ENCODE measurements around the gene TANGO2.

Gene TANGO2

GRCh38 chr22:20012741-20013331 is 8.1 kb upstream of the TANGO2 start:
- H3K9me3 Mint-ChIP-seq = no peaks in the 10 kb centered on the region
- H3K27ac Mint-ChIP-seq = no peak overlapping the region
- no peak for ATAC-seq
- H3K4me1 Mint-ChIP-seq = peaks cover 8% of the 10 kb centered on the region
- H3K27me3 Mint-ChIP-seq = peaks cover 22% of the 10 kb centered on the region
- DNase-seq = no peak
- no peak overlapping the region for H3K4me3 Mint-ChIP-seq

- H3K9me3 Mint-ChIP-seq = no peaks in the 10 kb centered on the region
- peaks cover 8% of the 10 kb centered on the region for H3K4me1 Mint-ChIP-seq
- no peak for ATAC-seq
- DNase-seq = peak; percentile 51 to 57
- H3K27me3 Mint-ChIP-seq = peaks cover 28% of the 10 kb centered on the region
- no peak overlapping the region for H3K27ac Mint-ChIP-seq
- H3K4me3 Mint-ChIP-seq = no peak overlapping the region
Measured at GRCh38 chr22:20013382-20013871, 7.5 kb upstream of the TANGO2 start.

GRCh38 chr22:20014526-20015186 is 6.3 kb upstream of the TANGO2 start:
- ATAC-seq (no peak), DNase-seq (no peak)
- Mint-ChIP-seq H3K4me3 (no peak overlapping the region), H3K27me3 (peaks cover 36% of the 10 kb centered on the region), H3K9me3 (no peaks in the 10 kb centered on the region), H3K4me1 (peaks cover 8% of the 10 kb centered on the region), H3K27ac (no peak overlapping the region)

DNA sequence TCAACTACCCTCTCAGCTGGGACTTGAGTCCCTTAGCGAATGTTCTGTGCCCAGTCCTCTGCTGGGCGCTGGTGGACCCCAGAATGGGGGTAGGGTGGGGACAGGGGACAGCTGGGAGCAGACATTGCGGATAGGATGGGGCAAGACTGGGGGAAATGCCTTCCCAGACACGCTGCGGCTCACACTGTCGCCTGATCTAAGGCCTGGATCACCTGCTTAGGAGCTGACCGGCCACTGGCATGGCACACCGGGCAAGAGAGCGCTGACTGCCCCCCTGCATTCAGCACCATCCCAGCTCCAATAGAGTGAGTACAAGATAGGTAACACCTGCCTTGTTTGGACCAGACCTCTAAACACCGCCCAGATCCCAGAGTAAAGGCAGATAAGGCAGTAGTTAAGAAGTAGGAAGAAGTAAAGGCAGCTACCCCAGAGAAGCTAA is 5.7 kb upstream of the TANGO2 start:
- Mint-ChIP-seq H3K27ac (no peak overlapping the region), H3K4me1 (peaks cover 12% of the 10 kb centered on the region), H3K4me3 (peak overlapping the region; percentile 33 to 61), H3K27me3 (peaks cover 36% of the 10 kb centered on the region), H3K9me3 (no peaks in the 10 kb centered on the region)
- no peak for DNase-seq
- ATAC-seq = no peak

DNA sequence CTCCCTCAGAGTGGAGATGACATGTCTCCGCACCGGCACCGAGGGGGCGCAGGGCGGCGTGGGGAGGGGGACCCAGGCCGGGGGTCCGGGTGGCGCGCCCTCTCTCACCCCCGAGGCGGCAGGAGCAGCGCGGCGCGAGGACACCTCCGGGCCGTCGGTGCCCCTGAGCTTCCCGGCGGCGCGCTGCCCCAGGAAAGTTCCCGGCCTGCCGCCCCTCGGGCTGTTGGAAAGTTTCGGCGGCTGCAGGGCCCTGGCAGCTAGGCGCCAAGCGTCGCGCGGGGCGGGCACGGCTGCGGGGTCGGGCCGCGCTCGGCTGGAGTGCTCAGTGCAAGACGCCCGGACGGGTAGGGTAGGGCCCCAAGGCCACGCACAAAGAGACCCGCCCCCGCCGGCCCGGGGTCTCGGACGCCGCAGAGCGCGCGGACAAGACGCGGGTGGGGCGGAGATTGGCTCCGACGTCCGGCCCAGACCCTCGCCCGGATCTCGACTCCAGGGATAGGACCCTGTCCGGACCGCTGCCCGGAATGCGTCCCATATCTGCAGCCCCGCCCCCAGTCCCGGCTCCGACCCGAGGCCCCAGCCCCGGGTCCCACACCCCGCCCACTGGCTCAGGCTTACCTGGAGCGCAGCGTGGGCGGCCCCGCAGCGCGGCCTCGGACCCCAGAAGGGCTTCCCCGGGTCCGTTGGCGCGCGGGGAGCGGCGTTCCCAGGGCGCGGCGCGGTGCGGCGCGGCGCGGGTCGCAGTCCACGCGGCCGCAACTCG is 4.8 kb upstream of the TANGO2 start:
- H3K27me3 Mint-ChIP-seq = peaks cover 36% of the 10 kb centered on the region
- no peak overlapping the region for H3K27ac Mint-ChIP-seq
- ATAC-seq (no peak), DNase-seq (peak; percentile 29 to 35)
- H3K4me1 Mint-ChIP-seq = peaks cover 18% of the 10 kb centered on the region
- H3K4me3 Mint-ChIP-seq = peak overlapping the region in 1 of 2 donors; percentile 29
- H3K9me3 Mint-ChIP-seq = no peaks in the 10 kb centered on the region

DNA sequence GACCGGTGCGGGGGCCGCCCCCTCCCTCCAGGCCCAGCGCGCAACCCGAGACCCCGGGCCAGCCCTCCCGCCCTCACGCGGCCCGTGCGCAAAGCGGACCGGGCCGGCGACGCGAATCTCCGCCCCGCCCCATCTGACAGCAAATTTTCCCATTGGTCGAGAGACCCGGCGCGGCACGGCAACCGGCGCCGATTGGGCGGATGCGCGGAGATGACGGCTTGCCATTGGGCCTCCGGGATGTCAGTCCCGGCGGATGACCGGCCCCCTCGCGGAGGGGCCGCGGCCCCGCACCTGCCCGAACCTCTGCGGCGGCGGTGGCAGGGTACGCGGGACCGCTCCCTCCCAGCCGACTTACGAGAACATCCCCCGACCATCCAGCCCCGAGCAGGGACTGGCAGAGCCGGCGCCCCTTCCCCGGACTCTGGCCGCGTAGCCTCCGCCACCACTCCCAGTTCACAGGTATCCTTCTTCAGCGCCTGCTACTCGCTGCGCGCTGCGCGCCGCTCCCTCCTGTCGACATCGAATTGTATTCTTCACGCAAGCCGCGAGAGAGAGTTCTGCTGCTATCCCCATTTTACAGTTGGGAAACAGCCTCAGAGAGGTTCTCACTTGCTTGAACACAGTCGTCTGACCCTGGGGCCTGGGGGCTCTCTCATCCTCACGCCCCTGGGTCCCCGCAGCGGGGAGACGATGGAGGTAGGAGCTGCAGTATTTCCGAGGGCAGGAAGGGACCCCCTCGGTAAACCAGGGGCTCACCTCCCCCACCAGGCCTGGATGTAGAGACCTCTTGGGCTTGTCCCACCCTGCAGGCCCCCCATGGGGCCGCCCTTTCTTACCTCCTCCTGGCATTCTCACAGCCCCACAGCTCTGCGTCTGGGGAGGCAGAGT is 3.9 kb upstream of the TANGO2 start, which contains the start of gene ARVCF:
ARVCF (minus strand) TSS at position 90 of the 888 bp plus-strand sequence. CDS start 26,029 bp downstream, outside the sequence.
- Mint-ChIP-seq H3K4me1 (peaks cover 26% of the 10 kb centered on the region), H3K4me3 (peak within 1 kb of the TSS; percentile 90 to 91), H3K27me3 (peaks cover 36% of the 10 kb centered on the region), H3K27ac (peak within 1 kb of the TSS in 1 of 2 donors; percentile 44), H3K9me3 (no peaks in the 10 kb centered on the region)
- peak; percentile 93 for DNase-seq
- peak; percentile 63 for ATAC-seq

- ATAC-seq (no peak), DNase-seq (no peak)
- H3K4me1 Mint-ChIP-seq = peaks cover 32% of the 10 kb centered on the region
- H3K9me3 Mint-ChIP-seq = no peaks in the 10 kb centered on the region
- H3K27me3 Mint-ChIP-seq = peaks cover 36% of the 10 kb centered on the region
- H3K27ac Mint-ChIP-seq = no peak overlapping the region
- H3K4me3 Mint-ChIP-seq = peak overlapping the region; percentile 90 to 91
Measured at GRCh38 chr22:20017622-20017958, 3.3 kb upstream of the TANGO2 start.

GRCh38 chr22:20018001-20018400 is 2.9 kb upstream of the TANGO2 start:
- Mint-ChIP-seq H3K27me3 (peaks cover 36% of the 10 kb centered on the region), H3K27ac (no peak overlapping the region), H3K4me3 (peak overlapping the region; percentile 90 to 91), H3K4me1 (peaks cover 37% of the 10 kb centered on the region), H3K9me3 (no peaks in the 10 kb centered on the region)
- no peak for ATAC-seq
- no peak for DNase-seq

DNA sequence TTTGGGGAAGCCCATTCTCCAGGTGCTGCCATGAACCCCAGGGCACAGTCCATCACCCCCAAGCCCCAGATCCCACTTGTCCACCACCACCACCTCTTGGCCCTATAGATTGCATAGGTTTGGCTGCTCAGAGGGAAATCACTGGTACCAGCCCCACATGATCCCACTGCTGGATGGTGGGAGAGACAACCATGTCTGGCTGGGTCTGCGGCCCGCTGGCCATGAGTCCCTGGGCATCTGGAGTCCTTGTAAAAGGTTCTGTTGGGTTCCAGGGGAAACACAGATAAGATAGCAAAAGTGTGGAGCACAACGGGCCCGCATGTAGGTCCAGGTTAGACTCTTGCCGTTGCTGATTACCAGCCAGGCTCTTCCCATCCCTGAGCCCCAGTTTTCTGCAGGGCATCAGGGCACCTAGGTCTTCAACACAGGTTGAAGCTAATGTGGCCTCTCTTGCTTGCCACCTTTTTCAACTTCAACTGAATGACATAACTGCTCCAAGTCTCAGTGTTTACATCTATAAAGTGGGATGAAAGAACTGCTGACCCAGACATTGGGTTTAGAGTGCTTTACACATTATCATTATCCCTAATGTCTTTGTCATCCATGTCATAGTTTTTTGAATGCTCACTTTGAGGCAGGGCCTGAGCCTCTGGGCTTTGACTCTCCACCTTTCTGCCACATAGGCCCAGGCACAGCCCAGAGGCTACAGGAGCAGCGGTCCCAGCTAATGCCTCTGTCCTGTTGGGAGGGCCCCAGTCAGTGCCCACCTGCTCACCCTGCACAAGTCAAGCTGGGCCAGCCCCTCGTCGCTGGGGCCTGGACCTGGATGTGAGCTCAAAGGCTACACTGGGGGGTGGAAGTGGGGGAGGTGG is 1.0 kb upstream of the TANGO2 start:
- DNase-seq = no peak
- Mint-ChIP-seq H3K27me3 (peaks cover 29% of the 10 kb centered on the region), H3K9me3 (no peaks in the 10 kb centered on the region), H3K4me3 (peak overlapping the region; percentile 95 to 97), H3K4me1 (peaks cover 52% of the 10 kb centered on the region), H3K27ac (no peak overlapping the region)
- no peak for ATAC-seq

- peak; percentile 36 for ATAC-seq
- peaks cover 61% of the 10 kb centered on the region for H3K4me1 Mint-ChIP-seq
- H3K9me3 Mint-ChIP-seq = no peaks in the 10 kb centered on the region
- peak overlapping the region; percentile 95 to 97 for H3K4me3 Mint-ChIP-seq
- no peak for DNase-seq
- peaks cover 21% of the 10 kb centered on the region for H3K27me3 Mint-ChIP-seq
- H3K27ac Mint-ChIP-seq = peak overlapping the region; percentile 89 to 96
Measured at GRCh38 chr22:20021196-20022181, 579 bp downstream of the TANGO2 start.

DNA sequence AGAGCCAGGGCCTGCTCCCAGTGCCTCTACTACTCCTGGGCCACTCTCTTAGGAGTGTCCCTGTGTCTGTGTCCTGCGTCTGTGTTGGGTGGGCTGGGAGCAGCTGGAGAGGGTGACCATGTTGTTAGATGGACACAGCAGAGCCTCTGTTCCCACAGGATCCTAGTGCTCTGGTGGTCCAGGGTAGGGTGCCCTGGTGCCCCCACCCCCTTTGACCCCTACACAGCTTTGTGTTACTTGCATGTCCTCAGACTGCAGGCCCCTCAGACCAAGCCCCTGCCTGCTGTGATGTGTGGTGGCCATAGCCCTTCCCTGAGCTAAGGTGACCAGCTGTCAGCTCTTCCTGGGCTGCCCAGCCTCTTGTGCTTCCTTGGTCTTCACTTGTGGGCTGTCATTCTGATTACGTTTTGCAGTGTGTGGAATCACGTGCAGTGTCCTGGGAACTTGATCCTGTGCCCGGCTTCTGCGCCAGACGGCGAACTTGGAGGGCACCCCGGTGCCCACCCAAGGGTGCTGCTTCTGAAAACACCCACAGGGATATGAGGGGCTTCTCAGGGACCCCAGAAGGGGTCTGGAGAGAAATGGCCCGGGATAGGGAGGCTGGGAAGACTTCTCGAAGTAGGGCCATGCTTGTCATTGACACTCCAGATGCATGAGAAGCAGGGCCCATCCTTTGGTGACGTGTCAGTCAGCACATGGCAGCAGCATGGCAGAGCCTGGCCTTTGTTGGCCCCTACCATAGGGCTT is 1.5 kb downstream of the TANGO2 start:
- Mint-ChIP-seq H3K9me3 (no peaks in the 10 kb centered on the region), H3K4me3 (peak overlapping the region; percentile 95 to 97), H3K4me1 (peaks cover 65% of the 10 kb centered on the region), H3K27ac (no peak overlapping the region), H3K27me3 (peaks cover 18% of the 10 kb centered on the region)
- ATAC-seq (no peak), DNase-seq (no peak)

- H3K27me3 Mint-ChIP-seq = peaks cover 11% of the 10 kb centered on the region
- no peaks in the 10 kb centered on the region for H3K9me3 Mint-ChIP-seq
- H3K27ac Mint-ChIP-seq = no peak overlapping the region
- H3K4me1 Mint-ChIP-seq = peaks cover 60% of the 10 kb centered on the region
- ATAC-seq (no peak), DNase-seq (no peak)
- no peak overlapping the region for H3K4me3 Mint-ChIP-seq
Measured at GRCh38 chr22:20022978-20023613, 2.2 kb downstream of the TANGO2 start.

Data from stimulated activated naive CD8-positive, alpha-beta T cell treated with anti-CD3 and anti-CD28 coated beads, Interleukin-15, amount 100 ng/mL, for 72 hours (primary cell).